ENCODE data around the gene INA.

The INA gene

GRCh38 chr10:103276251-103276895 lies 565 bp upstream of the INA start:
- no peak for DNase-seq

- no peak for DNase-seq
Observed at GRCh38 chr10:103277713-103278536, 987 bp downstream of the INA start.

- DNase-seq = no peak
Observed at GRCh38 chr10:103278537-103278823, 1.5 kb downstream of the INA start.

GRCh38 chr10:103278862-103279298 lies 1.9 kb downstream of the INA start:
- peak in 2 of 5 experiments; percentile 9 to 45 for DNase-seq

- DNase-seq = no peak
Observed at GRCh38 chr10:103280031-103280430, 3.1 kb downstream of the INA start.

- no peak for DNase-seq
Observed at GRCh38 chr10:103280506-103280905, 3.6 kb downstream of the INA start.

GRCh38 chr10:103281753-103282152 lies 4.8 kb downstream of the INA start:
- DNase-seq = no peak

- DNase-seq = no peak
Observed at GRCh38 chr10:103282961-103283360, 6.0 kb downstream of the INA start.

- no peak for DNase-seq
Observed at GRCh38 chr10:103284170-103284569, 7.2 kb downstream of the INA start.

- no peak for DNase-seq
Observed at GRCh38 chr10:103287992-103288391, 11.1 kb downstream of the INA start.

GRCh38 chr10:103291588-103291987 lies 14.7 kb downstream of the INA start:
- DNase-seq = no peak

GRCh38 chr10:103295374-103296015 lies 18.6 kb downstream of the INA start:
- DNase-seq = no peak

- no peak for DNase-seq
Observed at GRCh38 chr10:103307594-103307993, 30.7 kb downstream of the INA start.

GRCh38 chr10:103310197-103310596 lies 33.3 kb downstream of the INA start:
- no peak for DNase-seq

- DNase-seq = no peak
Observed at GRCh38 chr10:103316087-103316486, 39.1 kb downstream of the INA start.

GRCh38 chr10:103327906-103328305 lies 51.0 kb downstream of the INA start:
- no peak for DNase-seq

GRCh38 chr10:103333934-103334520 lies 57.1 kb downstream of the INA start:
- peak in 1 of 5 experiments; percentile 35 for DNase-seq

GRCh38 chr10:103334567-103334966 lies 57.6 kb downstream of the INA start:
- DNase-seq = no peak

- DNase-seq = no peak
Observed at GRCh38 chr10:103336370-103336769, 59.4 kb downstream of the INA start.

Measured in T-helper 2 cell (primary cell).